Activated CD8-positive, alpha-beta T cell treated with anti-CD3 and anti-CD28 coated beads for 36 hours (primary cell): ENCODE measurements around the gene MARF1. TPM values are rescaled to one million over a fixed set of nuclear protein-coding genes. Genes with fewer than 3 reads are reported as not detected.
A peak's percentile ranks its signal among the peaks of the same experiment; 100 is the strongest.

Experiments used
- ATAC-seq: fragments of 200-7000 bp; cut with Tn5 transposase; one replicate; pipeline ENCODE4 v1.10.0; 2021; ENCODE audit warnings: mild to moderate bottlenecking, moderate library complexity
- CTCF ChIA-PET: fragments of 350-600 bp; sonication (Branson Sonifier 250); formaldehyde crosslinking; loops from one replicate; lab custom pipeline; 2021; ENCODE audit warnings: antibody characterized with exemption; lab: Charles Lee
- POLR2A ChIA-PET: fragments of 350-600 bp; sonication (Branson Sonifier 250); formaldehyde crosslinking; loops from one replicate; lab custom pipeline; 2021; ENCODE audit warnings: antibody characterized with exemption; lab: Charles Lee
- DNase-seq: peaks from one replicate; pipeline ENCODE4 v3.0.0-alpha.2; 2020
- H3K27ac Mint-ChIP-seq: one replicate; pipeline ENCODE4 v1.8.0; 2021; ENCODE audit warnings: mild to moderate bottlenecking, mixed read lengths
- H3K27me3 Mint-ChIP-seq: one replicate; pipeline ENCODE4 v1.8.0; 2021; ENCODE audit warnings: mixed read lengths
- H3K36me3 Mint-ChIP-seq: one replicate; pipeline ENCODE4 v1.8.0; 2021; ENCODE audit warnings: low read depth, mixed read lengths
- H3K4me1 Mint-ChIP-seq: one replicate; pipeline ENCODE4 v1.8.0; 2021; ENCODE audit warnings: low read depth, mixed read lengths
- H3K4me3 Mint-ChIP-seq: one replicate; pipeline ENCODE4 v1.8.0; 2021; ENCODE audit warnings: mild to moderate bottlenecking, moderate library complexity, mixed read lengths
- H3K9me3 Mint-ChIP-seq: one replicate; pipeline ENCODE4 v1.8.0; 2021; ENCODE audit warnings: mixed read lengths
- CTCF ChIP-seq: fragments of 200-600 bp; IDR thresholded peaks from one replicate; pipeline ENCODE4 v1.8.0; 2022; ENCODE audit warnings: antibody characterized with exemption, mild to moderate bottlenecking
- intact Hi-C: fragments of 100-400 bp; cut with micrococcal nuclease; formaldehyde crosslinking; loops from one replicate; pipeline ENCODE4 v1.10.0; 2022
- total RNA-seq, 2 experiments: library from RNA; stranded (reverse); gene quantifications; one replicate each; pipeline ENCODE4 v1.2.3, GENCODE V29; 2021

MARF1 gene
- total RNA-seq, 2 experiments from 2014 or later: 55.7 to 56.0 TPM

DNA sequence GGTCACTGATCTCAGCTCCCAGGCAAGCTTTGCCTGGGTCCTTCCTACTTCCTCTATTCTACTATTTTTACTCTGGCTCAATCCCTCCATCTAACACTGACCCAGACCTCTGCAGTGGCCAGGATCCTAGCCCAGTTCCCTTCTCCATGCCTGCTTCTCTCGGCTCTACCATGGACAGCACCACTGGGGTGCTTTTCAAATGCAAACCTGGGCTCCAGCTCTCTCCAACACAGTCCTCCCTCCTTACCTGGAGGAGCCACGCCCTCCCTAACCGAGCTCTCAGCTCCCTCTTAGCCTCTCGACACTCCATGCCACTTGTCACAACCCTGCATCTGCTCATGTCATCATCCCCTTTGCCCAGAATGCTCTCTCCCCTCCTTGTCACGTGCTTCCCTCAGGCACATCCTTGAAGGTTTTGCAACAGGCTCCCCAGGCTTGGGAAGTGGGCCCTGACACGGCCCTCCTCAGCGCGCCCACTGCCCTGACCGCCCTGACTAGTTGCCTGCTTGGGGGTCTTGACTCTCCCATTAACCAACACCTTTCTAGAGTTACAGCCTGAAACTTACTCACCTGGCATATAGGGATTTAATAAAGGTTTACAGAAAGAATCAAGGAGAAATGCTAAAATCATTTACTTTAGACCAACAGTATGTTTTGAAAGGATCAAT lies 41.6 kb downstream of the MARF1 start:
- TF ChIP-seq CTCF: no peak
- peak overlapping the region; percentile 22 for H3K27ac Mint-ChIP-seq
- POLR2A ChIA-PET: interaction anchor here (1.2 to 1.4 kb wide), 2 partner anchors 9 to 41 kb away, joined by 4 to 5 read pairs; no protein-coding TSS in a partner anchor

DNA sequence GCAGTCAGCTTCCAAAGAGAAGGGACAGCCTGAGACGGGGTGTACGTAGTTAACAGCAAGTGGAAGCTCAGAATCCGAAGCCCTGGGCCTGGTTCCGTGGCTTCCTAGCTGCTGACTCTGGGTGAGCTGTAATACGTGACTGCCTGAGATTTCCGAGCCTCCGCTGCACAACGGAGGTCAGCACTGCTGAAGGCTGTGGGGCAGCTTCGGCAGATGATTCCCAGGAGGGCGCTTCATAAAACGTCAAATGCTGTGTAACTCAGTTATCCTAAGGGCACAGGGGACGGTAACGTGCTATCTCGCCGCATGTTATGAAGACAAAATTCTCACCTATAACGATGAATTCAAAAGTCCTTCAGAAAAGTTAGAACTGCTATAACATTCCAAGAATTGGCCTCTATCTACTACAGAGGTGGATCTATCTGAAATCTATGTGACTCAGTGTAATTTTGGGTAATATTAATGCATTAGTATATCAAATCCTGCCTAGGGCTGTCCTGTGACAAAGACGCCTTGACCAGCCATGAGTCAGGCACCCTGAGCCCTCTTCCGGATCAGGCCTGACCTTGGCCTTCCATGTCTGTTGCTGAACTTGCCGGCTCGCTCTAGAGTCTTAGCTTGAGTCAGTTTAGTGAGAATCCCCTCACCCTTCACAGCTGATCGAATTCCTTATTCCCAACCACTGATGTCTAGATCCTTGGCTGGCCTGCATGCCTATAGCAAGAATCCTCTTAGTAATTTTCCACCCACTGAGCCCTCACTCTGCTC lies 43.5 kb downstream of the MARF1 start:
- H3K9me3 Mint-ChIP-seq: no peaks in the 10 kb centered on the region
- TF ChIP-seq CTCF: no peak
- H3K4me3 Mint-ChIP-seq: no peak overlapping the region
- POLR2A ChIA-PET: no interaction called here
- peak overlapping the region; percentile 56 for H3K27ac Mint-ChIP-seq
- intact Hi-C loops: no loop called here
- no peak for DNase-seq
- no peak for ATAC-seq
- CTCF ChIA-PET: interaction anchor here (0.7 to 1.9 kb wide), 2 partner anchors 13 to 173 kb away, joined by 3 to 5 read pairs; no protein-coding TSS in a partner anchor
- no peaks in the 10 kb centered on the region for H3K27me3 Mint-ChIP-seq
- peaks cover 65% of the 10 kb centered on the region for H3K36me3 Mint-ChIP-seq
- H3K4me1 Mint-ChIP-seq: peaks cover 19% of the 10 kb centered on the region

More for the DNA sequence above, 41.6 kb downstream of the MARF1 start:
- intact Hi-C loops: no loop called here
- CTCF ChIA-PET: interaction anchor here (1.9 kb wide), 1 partner anchor 11 kb away, joined by 5 read pairs; no protein-coding TSS in a partner anchor
- peaks cover 58% of the 10 kb centered on the region for H3K36me3 Mint-ChIP-seq
- H3K27me3 Mint-ChIP-seq: no peaks in the 10 kb centered on the region
- peaks cover 16% of the 10 kb centered on the region for H3K4me1 Mint-ChIP-seq
- H3K9me3 Mint-ChIP-seq: no peaks in the 10 kb centered on the region
- no peak overlapping the region for H3K4me3 Mint-ChIP-seq
- DNase-seq (no peak), ATAC-seq (no peak)

GRCh38 chr16:15598648-15599190 lies 44.2 kb downstream of the MARF1 start:
- Mint-ChIP-seq H3K27ac (peak overlapping the region; percentile 96), H3K36me3 (peaks cover 67% of the 10 kb centered on the region)
- CTCF ChIA-PET: no interaction called here

GRCh38 chr16:15597822-15598647 lies 44.9 kb downstream of the MARF1 start:
- H3K9me3 Mint-ChIP-seq: no peaks in the 10 kb centered on the region
- H3K36me3 Mint-ChIP-seq: peaks cover 69% of the 10 kb centered on the region
- peak; percentile 38 for ATAC-seq
- intact Hi-C loops: no loop called here
- TF ChIP-seq CTCF: no peak
- H3K4me1 Mint-ChIP-seq: peaks cover 28% of the 10 kb centered on the region
- H3K27me3 Mint-ChIP-seq: no peaks in the 10 kb centered on the region
- no peak for DNase-seq
- ChIA-PET POLR2A (interaction anchor here (1.6 kb wide), 1 partner anchor 9 kb away, joined by 6 read pairs; no protein-coding TSS in a partner anchor), CTCF (interaction anchor here (1.1 kb wide), 1 partner anchor 106 kb away, joined by 3 read pairs; no protein-coding TSS in a partner anchor)
- H3K4me3 Mint-ChIP-seq: no peak overlapping the region
- peak overlapping the region; percentile 96 for H3K27ac Mint-ChIP-seq

More at GRCh38 chr16:15598648-15599190, 44.2 kb downstream of the MARF1 start:
- no peak for TF ChIP-seq CTCF
- Mint-ChIP-seq H3K4me3 (no peak overlapping the region), H3K4me1 (peaks cover 22% of the 10 kb centered on the region), H3K9me3 (no peaks in the 10 kb centered on the region), H3K27me3 (no peaks in the 10 kb centered on the region)
- DNase-seq: peak; percentile 53
- POLR2A ChIA-PET: no interaction called here
- intact Hi-C loops: no loop called here
- ATAC-seq: peak; percentile 79
